Smooth muscle cell (in vitro differentiated cells): ENCODE results near the gene ANKRD33. TPM values are rescaled to one million over a fixed set of nuclear protein-coding genes. Genes with fewer than 3 reads are reported as not detected.

Source experiments
- DNase-seq: peaks from one replicate; lab custom pipeline; 2025; ENCODE audit not compliant: unreplicated experiment; lab: John Stamatoyannopoulos, UW
- H2AFZ ChIP-seq: fragments of 200-600 bp; sonication (generic); 2 replicates; pipeline ENCODE4 v1.6.0; 2016; ENCODE audit warnings: antibody characterized with exemption, low read depth, mild to moderate bottlenecking
- H3F3A ChIP-seq: fragments of 200-600 bp; sonication (generic); 2 replicates; pipeline ENCODE4 v1.6.0; 2017; ENCODE audit warnings: antibody characterized with exemption, low read depth
- H3K27ac ChIP-seq: fragments of 200-600 bp; sonication (generic); 2 replicates; pipeline ENCODE4 v1.5.1; 2016; ENCODE audit warnings: low read depth, mild to moderate bottlenecking
- H3K27me3 ChIP-seq: fragments of 200-600 bp; sonication (generic); 2 replicates; pipeline ENCODE4 v1.6.1; 2016; ENCODE audit warnings: low read depth, mild to moderate bottlenecking
- H3K36me3 ChIP-seq: fragments of 200-600 bp; sonication (generic); 2 replicates; pipeline ENCODE4 v1.5.1; 2016; ENCODE audit warnings: low read depth
- H3K4me1 ChIP-seq: fragments of 200-600 bp; sonication (generic); 2 replicates; pipeline ENCODE4 v1.5.1; 2016; ENCODE audit warnings: low read depth
- H3K4me2 ChIP-seq: fragments of 200-600 bp; sonication (generic); 2 replicates; pipeline ENCODE4 v1.6.0; 2016; ENCODE audit warnings: mild to moderate bottlenecking
- H3K4me3 ChIP-seq: fragments of 200-600 bp; sonication (generic); 2 replicates; pipeline ENCODE4 v1.5.1; 2016; ENCODE audit warnings: mild to moderate bottlenecking
- H3K79me2 ChIP-seq: fragments of 200-600 bp; sonication (generic); 2 replicates; pipeline ENCODE4 v1.6.0; 2016; ENCODE audit warnings: low read depth, mild to moderate bottlenecking
- H3K9ac ChIP-seq: fragments of 200-600 bp; sonication (generic); 2 replicates; pipeline ENCODE4 v1.6.0; 2016; ENCODE audit warnings: low read depth
- H3K9me3 ChIP-seq: fragments of 200-600 bp; sonication (generic); replicated peaks from 2 replicates; pipeline ENCODE4 v1.5.1; 2016; ENCODE audit warnings: low read depth
- H4K20me1 ChIP-seq: fragments of 200-600 bp; sonication (generic); 2 replicates; pipeline ENCODE4 v1.6.0; 2016; ENCODE audit warnings: low read depth
- CTCF ChIP-seq: fragments of 200-600 bp; sonication (generic); IDR thresholded peaks from 2 replicates; pipeline ENCODE4 v1.5.1; 2017; ENCODE audit warnings: borderline replicate concordance, mild to moderate bottlenecking, antibody characterized with exemption; ENCODE audit not compliant: insufficient read depth, poor library complexity, severe bottlenecking
- WGBS: methylation state at CpG from one replicate; pipeline ENCODE4 v1.1.7; 2016; ENCODE audit warnings: low lambda C conversion rate; 5-methylcytosine and 5-hydroxymethylcytosine counted together
- polyA plus RNA-seq: library from polyadenylated mRNA; unstranded; fragments of >200 nt; fragmentation: Nextera tagmentation; extraction: Ambion mirVana; gene quantifications from 2 replicates; pipeline ENCODE4 v1.2.1, GENCODE V29; 2016
- total RNA-seq: library from RNA; depleted of rRNA; stranded (reverse); fragments of >200 nt; gene quantifications from 2 replicates; pipeline ENCODE4 v1.2.3, GENCODE V29; 2014

Gene ANKRD33
- total and polyA plus RNA-seq, 2 experiments from 2014 or later: 1.3 TPM; not detected in 1

- H3K27ac ChIP-seq: peak overlapping the region; percentile 49
- no peak overlapping the region for H3K9ac ChIP-seq
- TF ChIP-seq CTCF: no peak
- H4K20me1 ChIP-seq: no peaks in the 10 kb centered on the region
- H3K4me2 ChIP-seq: peak overlapping the region; percentile 84
- peaks cover 7% of the 10 kb centered on the region for H3F3A ChIP-seq
- no peaks in the 10 kb centered on the region for H3K36me3 ChIP-seq
- no peak overlapping the region for H3K4me3 ChIP-seq
- no peaks in the 10 kb centered on the region for H3K4me1 ChIP-seq
- no peaks in the 10 kb centered on the region for H3K27me3 ChIP-seq
- H3K79me2 ChIP-seq: no peaks in the 10 kb centered on the region
- H2AFZ ChIP-seq: peak overlapping the region; percentile 92
- DNase-seq: no peak
- no peaks in the 10 kb centered on the region for H3K9me3 ChIP-seq
These were observed 17.1 kb downstream of the ANKRD33 start for GRCh38 chr12:51904951-51905470.

- WGBS: 31% methylated on average over 18 of the region's 18 CpGs
- Histone ChIP-seq H2AFZ (peak overlapping the region; percentile 92), H3K4me3 (no peak overlapping the region), H3F3A (peaks cover 7% of the 10 kb centered on the region), H3K9ac (no peak overlapping the region), H3K4me1 (no peaks in the 10 kb centered on the region), H4K20me1 (no peaks in the 10 kb centered on the region), H3K9me3 (no peaks in the 10 kb centered on the region), H3K27me3 (no peaks in the 10 kb centered on the region), H3K36me3 (no peaks in the 10 kb centered on the region), H3K79me2 (no peaks in the 10 kb centered on the region), H3K4me2 (peak overlapping the region; percentile 84), H3K27ac (peak overlapping the region; percentile 49)
- TF ChIP-seq CTCF: no peak
- no peak for DNase-seq
These were observed 17.8 kb downstream of the ANKRD33 start for GRCh38 chr12:51905471-51906429.

- peak overlapping the region; percentile 62 for H3K4me3 ChIP-seq
- no peaks in the 10 kb centered on the region for H3K27me3 ChIP-seq
- peak overlapping the region; percentile 84 for H3K4me2 ChIP-seq
- no peak for TF ChIP-seq CTCF
- H3K9ac ChIP-seq: no peak overlapping the region
- H4K20me1 ChIP-seq: no peaks in the 10 kb centered on the region
- H3K36me3 ChIP-seq: no peaks in the 10 kb centered on the region
- no peak overlapping the region for H3K27ac ChIP-seq
- H3K9me3 ChIP-seq: no peaks in the 10 kb centered on the region
- peaks cover 7% of the 10 kb centered on the region for H3F3A ChIP-seq
- no peaks in the 10 kb centered on the region for H3K4me1 ChIP-seq
- H3K79me2 ChIP-seq: no peaks in the 10 kb centered on the region
- WGBS: 49% methylated on average over 22 of the region's 23 CpGs
- H2AFZ ChIP-seq: peak overlapping the region; percentile 69
- no peak for DNase-seq
These were observed 18.7 kb downstream of the ANKRD33 start for GRCh38 chr12:51906430-51907082.
